ENCODE measurements around the gene MED26. TPM values are rescaled to one million over a fixed set of nuclear protein-coding genes. Genes with fewer than 3 reads are reported as not detected.

The MED26 gene
- total RNA-seq, 2 donors from 2014 or later = 9.0 to 10.4 TPM

- no peak for DNase-seq
- intact Hi-C loops (cut with DNase I, micrococcal nuclease) = no loop called here
- ATAC-seq = no peak
Observed at GRCh38 chr19:16529466-16530144, 98.4 kb downstream of the MED26 start.

- DNase-seq (no peak), ATAC-seq (no peak)
- intact Hi-C loops (cut with DNase I, micrococcal nuclease) = no loop called here
Observed at GRCh38 chr19:16527971-16528521, 100.0 kb downstream of the MED26 start.

GRCh38 chr19:16527334-16527935, 100.6 kb downstream of the MED26 start:
- ATAC-seq (no peak), DNase-seq (no peak)
- intact Hi-C loops (cut with DNase I, micrococcal nuclease) = no loop called here

- intact Hi-C loops (cut with DNase I, micrococcal nuclease) = no loop called here
- ATAC-seq = no peak
- DNase-seq = no peak
Observed at GRCh38 chr19:16525751-16526481, 102.1 kb downstream of the MED26 start.

- ATAC-seq = no peak
- DNase-seq = no peak
- intact Hi-C loops (cut with DNase I, micrococcal nuclease) = no loop called here
Observed at GRCh38 chr19:16524991-16525734, 102.8 kb downstream of the MED26 start.

Other genes starting within 250 kb of the MED26 start
- 10 to 100 TPM; 33.4 to 41.1 TPM for gene EPS15L1, start 156.2 kb downstream of the MED26 start, total RNA-seq
- gene CALR3, start 132.0 kb downstream of the MED26 start, total RNA-seq = not detected
- 1 to 10 TPM; 1.4 to 2.4 TPM for gene C19orf44, start 131.8 kb downstream of the MED26 start, total RNA-seq
- 10 to 100 TPM; 32.1 to 41.5 TPM for gene CHERP, start 85.8 kb downstream of the MED26 start, total RNA-seq
- 10 to 100 TPM; 35.8 to 37.7 TPM for gene SLC35E1, start 55.8 kb downstream of the MED26 start, total RNA-seq
- gene SMIM7, start 31.9 kb upstream of the MED26 start, total RNA-seq = 10 to 100 TPM; 70.7 to 75.0 TPM
- gene TMEM38A, start 32.9 kb upstream of the MED26 start, total RNA-seq = 1 to 10 TPM; 6.4 to 9.1 TPM
- under 1 TPM; 0.52 to 0.81 TPM for gene NWD1, start 91.6 kb upstream of the MED26 start, total RNA-seq
- 10 to 100 TPM; 34.1 to 35.7 TPM for gene SIN3B, start 201.2 kb upstream of the MED26 start, total RNA-seq